UCSD-AML1 (cell line): ENCODE measurements around the gene TOLLIP.
A peak's percentile ranks its signal among the peaks of the same experiment; 100 is the strongest.

Experiments used
- DNase-seq: peaks from one replicate; lab custom pipeline; 2025; ENCODE audit not compliant: unreplicated experiment; lab: John Stamatoyannopoulos, UW

The TOLLIP gene

DNA sequence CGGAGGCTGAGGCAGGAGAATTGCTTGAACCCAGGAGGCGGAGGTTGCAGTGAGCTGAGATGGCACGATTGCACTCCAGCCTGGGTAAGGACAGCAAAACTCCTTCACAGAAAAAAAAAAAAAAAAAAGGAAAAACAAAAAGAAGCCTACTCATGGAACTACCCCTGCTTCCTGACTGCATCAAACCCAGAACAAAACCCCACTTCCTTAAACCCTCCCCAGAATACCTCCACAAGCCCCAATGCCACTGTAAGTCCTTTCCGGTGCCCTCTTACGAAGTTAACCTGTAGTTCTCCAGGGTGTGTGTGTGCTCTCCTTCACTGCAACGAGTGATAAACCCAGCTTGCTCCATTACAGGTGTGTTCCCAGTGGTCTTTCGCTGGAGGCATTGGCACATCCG lies 8.6 kb upstream of the TOLLIP start:
- DNase-seq: no peak

DNA sequence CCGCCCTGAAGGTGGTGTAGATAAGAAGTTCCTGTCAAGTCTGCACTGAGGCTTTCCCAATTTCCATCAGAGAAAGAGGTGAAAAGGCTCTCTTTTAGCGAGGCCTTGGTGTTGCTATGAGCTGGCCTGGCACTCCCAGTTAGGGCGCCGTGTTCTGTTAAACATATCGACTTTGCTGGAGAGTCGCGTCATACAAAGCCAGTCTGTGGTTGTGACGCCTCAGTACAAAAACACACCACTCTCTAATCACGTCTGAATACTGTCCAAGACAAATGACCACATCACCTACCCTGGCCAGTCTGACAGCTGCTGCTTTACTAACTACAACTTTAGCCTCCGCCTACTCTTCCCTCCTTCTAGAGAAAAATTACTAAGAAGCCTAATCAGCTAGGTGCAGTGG lies 8.0 kb upstream of the TOLLIP start:
- no peak for DNase-seq

DNA sequence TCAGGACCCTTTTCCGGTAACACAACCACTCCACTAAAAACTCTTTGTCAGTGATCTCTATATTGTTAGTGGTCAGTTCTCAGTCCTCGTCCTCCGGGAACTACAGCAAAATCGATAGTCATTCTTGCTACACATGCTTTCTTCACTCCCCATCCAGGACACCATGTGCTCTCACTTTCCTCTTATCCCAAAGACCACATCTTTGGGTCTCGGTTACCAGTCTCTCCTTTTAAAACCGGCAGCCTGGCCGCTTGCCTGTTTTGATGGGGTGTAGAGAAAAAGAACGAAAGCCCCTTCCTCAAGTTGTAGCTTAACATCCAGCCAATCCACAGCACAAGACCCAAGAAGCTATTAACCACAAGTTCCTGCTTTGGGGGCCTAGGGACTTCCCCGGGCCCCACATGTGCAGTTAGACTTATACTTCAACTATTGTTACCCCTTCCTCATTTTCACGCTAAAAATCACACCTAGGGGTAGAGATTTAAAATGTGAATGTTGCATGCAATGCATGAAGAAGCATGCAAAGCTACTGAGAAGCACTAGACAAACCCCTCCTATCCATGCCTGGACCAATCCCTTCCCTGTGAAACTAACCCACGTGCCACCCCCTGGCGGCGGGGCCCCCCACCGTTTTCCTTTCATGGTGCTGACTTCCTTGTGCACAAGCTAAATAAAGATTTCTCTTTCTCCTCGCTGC lies 1.5 kb upstream of the TOLLIP start:
- peak; percentile 61 for DNase-seq

DNA sequence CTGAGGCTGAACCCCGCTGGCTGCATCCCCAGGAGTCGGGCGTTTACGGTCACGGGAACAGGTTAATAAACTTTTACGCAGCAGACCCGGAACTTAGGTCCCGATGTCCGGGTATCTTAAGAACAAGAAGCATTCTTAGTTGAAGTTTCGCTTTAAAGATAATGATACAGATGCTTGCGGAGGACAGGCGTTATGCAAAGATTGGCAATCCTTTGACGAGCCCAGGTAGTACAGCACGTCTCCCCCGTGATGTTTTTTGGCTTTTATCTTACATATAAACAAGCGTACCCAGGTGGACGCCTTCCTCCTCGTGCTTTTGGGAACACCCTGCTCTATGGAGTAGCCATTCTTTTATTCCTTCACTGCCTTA lies 871 bp upstream of the TOLLIP start:
- no peak for DNase-seq

DNA sequence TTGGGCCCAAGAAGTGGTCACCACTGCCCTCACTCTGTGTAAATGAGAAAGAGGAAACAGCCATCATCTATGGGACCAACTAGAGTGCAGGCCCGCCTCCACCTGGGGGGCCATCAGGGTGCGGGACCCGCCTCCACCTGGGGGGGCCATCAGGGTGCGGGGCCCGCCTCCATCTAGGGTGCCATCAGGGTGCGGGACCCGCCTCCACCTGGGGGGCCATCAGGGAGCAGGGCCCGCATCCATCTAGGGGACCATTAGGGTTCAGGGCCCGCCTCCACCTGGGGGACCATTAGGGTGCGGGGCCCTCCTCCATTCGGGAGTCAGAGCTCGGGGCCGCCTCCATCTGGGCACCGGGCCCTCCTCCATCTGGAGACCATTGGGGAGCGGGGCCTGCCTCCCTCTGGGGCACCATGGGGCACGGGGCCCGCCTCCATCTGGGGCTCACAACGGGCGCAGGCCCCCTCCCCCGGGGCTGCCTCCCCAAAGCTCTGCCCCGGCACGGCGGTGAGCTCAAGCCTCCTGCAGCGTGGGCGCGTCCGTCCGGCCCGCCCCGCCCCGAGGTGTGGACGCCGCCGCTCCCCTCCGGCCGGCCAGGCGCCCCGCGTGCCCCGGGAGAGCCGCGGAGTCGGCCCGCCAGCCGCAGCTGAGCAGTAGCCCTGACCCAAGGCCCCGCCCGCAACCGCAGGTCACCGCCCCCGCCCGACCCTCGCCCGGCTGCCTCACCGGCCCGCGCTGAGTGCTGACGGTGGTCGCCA lies 512 bp downstream of the TOLLIP start:
- no peak for DNase-seq

DNA sequence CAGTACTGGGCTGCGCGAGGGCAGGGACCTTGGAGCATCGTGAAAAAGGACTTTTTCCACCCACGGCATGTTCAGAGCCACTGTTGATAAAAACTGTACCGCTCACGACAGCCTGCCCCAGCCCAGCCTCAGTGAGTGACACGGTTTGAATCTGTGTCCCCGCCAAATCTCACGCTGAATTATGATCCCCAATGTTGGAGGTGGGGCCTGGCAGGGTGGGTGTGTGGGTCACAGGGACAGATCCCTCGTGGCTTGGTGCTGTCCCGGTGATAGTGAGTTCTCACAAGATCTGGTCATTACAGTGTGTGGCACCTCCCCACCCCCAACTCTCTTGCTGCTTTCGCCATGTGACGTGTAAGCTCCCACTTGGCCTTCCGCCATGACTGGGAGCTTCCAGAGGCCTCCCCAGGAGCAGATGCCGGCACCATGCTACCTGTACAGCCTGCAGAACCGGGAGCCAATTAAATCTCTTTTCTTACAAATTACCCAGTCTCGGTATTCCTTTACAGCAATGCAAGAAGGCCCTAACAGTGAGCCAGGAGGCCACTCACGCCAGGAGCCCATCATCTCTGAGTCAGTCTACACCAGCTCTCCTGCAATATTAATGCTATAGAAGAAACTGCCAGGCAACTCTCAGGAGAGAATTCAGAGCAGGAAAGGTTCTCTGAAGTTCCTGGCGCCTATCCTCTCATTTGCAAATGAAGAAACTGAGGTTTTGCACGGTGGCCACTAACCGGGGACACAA lies 1.3 kb downstream of the TOLLIP start:
- DNase-seq: no peak

DNA sequence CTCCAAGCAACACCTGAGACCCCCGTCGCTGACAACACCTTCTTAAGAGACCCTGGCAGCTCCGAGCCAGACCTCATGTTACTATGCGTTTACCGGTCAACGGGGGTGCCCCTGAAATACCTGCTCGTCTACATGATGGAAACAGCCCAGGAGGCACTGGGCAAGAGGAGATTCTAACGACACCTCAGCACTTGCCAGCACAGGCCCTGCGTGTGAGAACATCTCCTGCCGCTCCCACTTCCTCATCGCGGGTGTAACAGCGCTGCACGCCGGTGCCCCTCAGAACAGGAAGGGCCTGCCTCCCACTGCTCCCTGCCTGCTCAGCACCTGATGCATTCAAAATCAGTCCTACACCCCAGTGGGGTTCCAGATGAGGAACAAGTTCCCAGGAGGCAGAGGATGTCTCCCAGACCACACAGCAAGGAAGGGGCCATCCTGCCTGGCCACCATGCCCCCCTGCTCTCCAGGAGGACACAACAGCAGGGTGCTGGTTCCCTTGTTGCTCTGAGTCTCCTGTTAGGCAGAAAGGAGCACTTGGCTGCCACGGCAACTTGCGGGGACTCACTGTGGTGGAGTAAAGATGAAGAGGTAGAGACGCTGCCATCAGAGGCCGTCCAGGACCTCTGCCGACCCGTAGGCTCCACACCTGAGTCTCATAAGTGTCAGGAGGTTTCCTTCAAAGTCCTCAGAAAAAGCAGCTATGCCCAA lies 2.1 kb downstream of the TOLLIP start:
- DNase-seq: peak; percentile 54

DNA sequence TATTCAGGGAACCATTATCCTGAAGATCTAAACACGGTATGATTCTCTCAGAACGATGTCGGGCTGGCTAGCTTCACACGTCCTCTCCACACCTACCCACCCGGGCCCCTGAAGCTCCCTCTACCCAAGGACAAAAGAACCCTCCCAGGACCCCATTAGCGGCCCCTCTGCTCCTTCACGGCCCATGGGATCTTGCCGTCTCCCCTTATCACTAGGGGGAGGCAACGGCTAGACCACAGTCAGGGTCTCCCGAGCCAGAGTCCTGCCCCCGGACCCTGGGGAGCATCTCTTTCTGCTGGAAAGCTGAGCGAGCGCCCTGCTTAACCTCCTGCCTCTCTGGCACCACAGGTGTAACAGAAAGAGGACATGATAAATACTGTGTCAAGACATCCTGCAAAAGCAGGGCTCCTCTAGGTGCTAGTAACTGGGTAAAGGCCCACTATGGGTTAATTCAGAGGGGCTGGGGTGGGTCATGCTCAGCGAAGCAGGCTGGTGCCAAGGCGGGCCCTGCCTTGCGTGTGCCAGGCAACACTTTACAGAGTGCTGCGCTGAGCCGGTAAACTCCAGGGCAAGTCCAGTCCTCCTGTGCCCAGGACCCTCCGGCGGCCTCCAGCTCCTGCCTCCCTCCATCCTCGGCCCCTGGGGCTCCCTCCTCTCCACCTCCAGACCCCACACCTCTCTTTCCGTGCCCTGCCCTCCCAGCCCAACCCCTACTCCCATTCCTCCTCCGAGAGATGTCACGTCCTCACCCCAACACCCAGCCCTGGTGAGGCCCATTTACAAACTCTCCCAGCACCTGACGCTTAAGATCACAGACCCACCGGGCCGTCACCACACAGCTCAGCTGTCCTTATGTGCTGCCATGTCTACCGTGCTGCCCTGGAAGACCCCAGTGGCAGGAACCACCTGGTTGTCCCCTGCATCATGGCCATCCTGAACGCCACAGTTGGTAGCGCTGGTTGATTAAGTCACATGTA lies 3.0 kb downstream of the TOLLIP start:
- no peak for DNase-seq

DNA sequence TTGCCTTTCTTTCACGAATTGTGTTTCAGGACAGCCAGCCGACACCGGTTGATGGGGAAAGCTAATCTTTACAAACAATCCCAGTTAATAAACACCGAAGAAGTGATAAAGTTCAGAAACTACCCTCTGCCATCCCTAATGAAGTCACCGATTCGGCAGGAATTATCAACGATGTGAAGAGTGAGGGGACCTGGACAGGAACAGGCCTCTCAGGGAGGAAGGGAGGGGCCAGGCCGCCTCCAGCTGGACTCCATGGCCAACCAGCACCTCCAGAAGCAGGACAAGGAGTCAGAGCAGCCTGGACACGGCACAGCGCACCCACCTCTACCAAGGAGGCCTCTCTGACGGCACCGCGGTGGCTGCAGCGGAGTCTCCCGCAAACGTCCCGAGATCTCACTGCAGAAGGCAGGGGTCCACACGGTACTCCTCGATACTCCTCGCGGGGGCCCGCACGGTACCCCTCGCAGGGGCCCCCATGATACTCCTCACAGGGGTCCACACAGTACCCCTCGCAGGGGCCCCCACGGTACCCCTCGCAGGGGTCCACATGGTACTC lies 3.9 kb downstream of the TOLLIP start:
- no peak for DNase-seq

DNA sequence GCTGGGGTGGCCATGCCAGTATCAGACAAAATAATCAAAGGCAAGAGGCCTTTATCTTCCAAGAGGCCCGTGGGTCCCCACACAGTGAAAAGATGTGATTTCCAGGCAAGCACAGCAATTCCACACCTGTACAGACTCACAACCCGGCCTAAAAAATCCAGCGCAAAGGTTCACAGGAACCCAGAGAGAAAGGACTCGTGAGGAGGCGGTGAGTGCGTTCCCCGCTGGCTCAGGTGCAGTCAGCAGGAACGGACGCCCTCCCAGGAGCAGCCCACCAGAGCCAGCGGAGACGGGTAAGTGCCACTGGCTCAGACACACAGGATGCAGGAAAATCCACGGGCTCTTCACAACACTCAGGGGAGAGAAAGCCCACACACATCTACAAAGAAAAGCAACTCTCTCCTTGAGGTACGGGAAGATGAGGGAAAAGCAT lies 4.4 kb downstream of the TOLLIP start:
- no peak for DNase-seq

DNA sequence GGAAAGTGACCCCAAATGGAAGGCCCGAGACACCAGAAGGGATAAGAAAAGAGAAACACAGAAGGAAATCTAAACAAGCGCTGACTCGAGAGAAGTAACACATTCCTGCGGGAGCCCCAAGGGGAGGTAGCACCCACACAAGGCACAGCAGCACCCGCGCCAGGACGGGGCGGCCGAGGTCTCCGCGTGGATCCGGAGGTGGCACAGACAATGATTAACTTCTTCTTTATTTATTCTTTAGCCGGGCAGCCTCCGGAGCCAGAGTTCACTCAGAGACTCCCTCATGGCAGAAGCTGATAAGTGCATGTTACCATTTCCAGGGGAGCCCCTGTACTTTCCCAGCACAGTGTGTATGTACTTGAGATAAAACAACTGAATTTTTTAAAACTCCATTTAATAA lies 5.1 kb downstream of the TOLLIP start:
- DNase-seq: no peak

DNA sequence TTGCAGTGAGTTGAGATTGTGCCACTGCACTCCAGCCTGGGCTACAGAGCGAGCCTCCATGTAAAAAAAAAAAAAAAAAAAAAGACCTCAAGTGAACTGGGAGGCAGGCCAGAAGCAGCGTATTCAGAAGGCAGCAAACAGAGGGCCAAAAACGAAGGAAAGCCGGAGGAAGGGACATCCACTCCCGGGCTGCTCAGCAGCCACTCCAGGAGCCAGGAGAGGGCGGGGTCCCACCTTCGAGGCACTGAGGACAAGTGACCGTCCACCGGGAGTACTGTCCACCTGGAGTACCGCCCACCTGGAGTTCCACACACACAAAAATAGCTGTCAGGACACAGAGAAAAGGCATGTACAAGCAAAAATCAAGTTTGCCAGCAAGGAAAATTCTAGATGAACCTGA lies 5.5 kb downstream of the TOLLIP start:
- no peak for DNase-seq

DNA sequence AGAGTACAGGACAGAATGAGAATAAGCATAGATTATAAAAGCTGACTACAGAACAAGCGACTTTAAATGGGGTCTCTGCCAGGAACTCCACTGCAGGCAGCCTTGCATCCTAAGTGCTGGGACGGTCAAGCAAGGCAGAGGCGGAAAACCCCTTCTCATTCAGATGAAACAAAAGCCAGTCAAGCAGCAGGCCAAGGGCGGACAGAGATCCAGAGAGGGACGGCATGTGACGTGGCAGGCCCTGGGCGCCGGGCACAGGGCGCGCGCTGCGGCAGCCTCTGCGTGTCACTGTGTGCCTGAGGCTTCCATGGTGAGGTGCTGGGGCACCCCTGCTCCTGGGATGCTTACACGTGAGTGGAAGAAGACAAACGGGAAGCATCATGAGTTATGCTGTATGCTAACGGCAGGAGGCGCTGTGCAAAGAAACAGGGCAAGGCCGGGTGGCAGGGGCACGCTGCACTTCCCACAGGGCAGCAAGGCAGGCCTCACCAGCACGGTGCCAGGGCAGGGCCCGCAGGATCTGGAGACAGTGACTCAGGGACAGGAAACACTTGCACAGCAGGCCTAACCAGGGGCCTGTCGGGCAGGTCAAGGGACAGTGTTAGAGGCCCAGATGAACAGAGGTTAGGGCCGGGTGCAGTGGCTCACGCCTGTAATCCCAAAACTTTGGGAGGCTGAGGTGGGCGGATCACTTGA lies 6.2 kb downstream of the TOLLIP start:
- DNase-seq: peak; percentile 62

DNA sequence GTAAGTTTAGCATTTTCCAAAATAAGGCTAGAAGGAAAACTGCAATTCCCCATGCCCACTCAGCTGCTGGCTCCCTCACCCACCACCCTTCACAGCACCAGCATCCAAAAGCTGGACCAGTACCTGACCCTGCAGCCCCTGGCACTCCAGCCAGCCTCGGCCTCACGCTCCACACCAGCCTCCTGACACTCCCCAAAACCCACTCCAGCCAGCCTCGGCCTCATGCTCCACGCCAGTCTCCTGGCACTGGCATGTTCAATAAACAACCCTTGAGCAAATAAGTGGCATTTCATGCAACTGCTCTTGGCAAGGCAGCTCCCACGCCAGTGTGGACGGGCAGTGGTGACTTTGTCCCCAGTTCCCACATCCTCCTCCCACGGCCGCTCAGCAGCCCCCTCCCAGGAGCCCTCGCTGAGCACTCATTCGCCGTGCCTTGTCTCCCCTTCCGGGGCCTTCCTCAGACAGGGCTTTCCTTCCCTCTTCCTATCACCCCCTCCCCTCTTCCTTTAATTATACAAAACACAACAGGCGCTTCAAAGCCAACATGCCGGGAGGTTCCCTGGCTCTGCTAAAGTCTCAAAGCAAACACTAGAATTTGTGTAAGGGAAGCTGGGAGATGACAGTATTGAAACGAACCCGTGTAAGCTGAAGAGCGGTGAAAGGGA lies 6.8 kb downstream of the TOLLIP start:
- peak; percentile 58 for DNase-seq

DNA sequence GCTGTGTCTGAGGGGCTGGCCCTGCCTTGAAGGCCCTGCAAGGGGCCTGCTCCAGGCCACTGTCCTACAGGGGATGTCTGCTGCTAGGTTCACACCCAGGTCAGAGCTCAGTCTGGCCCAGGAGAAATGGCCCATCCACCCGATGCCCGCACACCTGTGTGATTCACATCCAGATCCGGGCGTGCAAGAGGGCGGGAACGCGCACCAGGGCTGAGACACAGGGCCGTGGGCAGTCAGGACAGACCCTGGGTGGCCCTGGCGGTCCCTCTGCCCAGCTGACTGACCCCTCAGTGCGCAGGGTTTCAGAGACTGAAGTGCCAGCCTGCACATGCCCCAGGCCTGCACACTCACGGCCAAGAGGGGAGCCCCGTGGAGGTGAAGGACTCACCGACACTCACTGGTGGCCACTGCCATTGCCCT lies 7.4 kb downstream of the TOLLIP start:
- DNase-seq: no peak

DNA sequence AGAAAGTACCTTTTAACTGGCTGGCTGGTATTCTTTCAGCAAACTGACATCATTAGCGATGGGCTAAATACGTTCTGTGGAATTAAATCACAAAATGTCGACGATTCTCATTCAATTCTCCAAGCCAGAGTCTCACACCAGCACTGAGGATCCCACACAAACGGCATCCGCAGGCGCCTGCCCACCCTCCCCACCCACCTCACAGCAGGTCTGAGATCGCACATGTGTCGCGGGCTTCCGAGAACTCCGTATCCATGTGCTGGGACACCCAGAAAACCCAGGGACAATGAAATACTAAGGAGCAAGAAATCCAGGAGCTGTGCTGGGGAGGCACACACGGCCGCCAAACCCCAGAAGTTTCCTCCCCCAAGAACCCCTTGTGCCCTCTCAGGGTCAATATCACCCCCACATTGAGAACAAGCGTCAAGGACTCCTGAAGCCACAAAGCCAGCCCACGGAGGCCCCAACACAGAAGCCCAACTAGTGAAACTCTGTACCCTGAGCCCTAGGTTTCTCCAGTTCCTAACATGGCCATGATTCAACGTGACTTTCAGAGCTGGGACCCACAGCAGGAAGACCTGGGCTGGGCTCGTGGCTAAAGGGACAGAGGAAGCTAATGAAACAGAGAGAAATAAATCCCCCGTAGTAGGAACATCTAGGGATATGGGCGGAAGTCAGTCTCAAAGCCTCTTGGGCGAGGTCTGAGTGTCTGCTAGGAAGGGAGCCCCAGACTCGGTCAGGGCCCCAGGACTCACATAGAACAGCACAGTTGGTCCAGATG lies 8.0 kb downstream of the TOLLIP start:
- DNase-seq: no peak

DNA sequence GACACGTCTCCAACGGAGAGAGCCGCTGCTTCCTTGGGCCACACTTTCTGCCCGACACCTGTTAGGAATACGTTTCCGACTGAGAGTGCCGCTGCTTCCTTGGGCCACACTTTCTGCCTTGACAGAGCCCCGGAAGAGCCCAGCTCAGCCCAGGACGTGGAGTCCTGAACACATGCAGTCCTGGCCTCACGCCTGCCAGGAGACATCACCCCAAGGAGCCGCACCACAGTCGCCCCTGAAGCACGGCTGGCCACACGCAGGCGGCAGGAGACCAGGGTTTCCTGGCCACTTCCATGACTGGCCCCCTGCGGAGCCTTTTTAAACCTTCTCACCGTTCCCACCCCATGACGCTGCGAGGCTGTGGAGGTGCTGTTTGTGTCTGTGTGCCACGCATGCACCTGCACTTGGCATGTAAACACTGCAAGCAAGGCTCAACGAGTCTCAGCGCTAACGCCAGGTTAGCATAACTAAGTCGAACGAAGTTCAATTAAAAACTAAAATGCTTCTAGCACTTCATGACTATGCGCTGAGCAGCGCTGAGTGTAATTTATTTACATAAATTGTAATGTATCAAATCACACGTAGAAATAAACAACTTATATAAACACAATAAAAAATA lies 8.8 kb downstream of the TOLLIP start:
- DNase-seq: no peak

DNA sequence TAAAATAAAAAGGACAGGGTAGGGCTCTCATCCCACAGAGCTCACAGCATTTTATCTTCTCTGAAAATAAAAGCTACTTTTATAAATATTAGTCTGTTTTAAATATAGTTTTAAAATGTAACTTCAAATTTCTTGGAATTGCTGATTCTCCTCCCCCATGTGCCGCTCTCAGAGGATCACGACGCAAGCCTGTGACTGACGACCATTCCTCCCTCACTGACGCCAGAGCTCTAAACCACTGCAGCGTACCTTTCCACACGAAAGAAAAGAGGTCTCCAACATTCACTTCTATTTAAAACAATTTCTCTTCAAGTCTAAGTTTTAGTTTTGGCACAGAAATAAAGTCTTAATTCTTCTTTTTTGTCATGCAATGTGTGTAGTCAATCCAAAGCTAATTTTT lies 9.3 kb downstream of the TOLLIP start:
- DNase-seq: no peak
